ENCODE data around the gene RCC1. TPM values are rescaled to one million over a fixed set of nuclear protein-coding genes. Genes with fewer than 3 reads are reported as not detected.
"Not testable (repeated sequence)": the region's sequence is repeated elsewhere in the genome, so short reads cannot be mapped to it uniquely, and the experiment has no call there.

The RCC1 gene
- total RNA-seq, 2 donors from 2014 or later, result 57.1 to 153 TPM

GRCh38 chr1:28577738-28578536 is 72.1 kb downstream of the RCC1 start:
- peak overlapping the region; percentile 98 for H3K4me3 Mint-ChIP-seq
- ATAC-seq (no peak), DNase-seq (ENCODE audit: low spot score) (no peak)
- peaks cover 28% of the 10 kb centered on the region for H3K36me3 Mint-ChIP-seq
- H3K27me3 Mint-ChIP-seq, result no peaks in the 10 kb centered on the region
- H3K4me1 Mint-ChIP-seq (ENCODE audit: low read depth in 2 of 2), result peaks cover 33 to 34% of the 10 kb centered on the region in 2 donors
- H3K27ac Mint-ChIP-seq, result peak overlapping the region; percentile 89 to 95
- no peaks in the 10 kb centered on the region for H3K9me3 Mint-ChIP-seq

DNA sequence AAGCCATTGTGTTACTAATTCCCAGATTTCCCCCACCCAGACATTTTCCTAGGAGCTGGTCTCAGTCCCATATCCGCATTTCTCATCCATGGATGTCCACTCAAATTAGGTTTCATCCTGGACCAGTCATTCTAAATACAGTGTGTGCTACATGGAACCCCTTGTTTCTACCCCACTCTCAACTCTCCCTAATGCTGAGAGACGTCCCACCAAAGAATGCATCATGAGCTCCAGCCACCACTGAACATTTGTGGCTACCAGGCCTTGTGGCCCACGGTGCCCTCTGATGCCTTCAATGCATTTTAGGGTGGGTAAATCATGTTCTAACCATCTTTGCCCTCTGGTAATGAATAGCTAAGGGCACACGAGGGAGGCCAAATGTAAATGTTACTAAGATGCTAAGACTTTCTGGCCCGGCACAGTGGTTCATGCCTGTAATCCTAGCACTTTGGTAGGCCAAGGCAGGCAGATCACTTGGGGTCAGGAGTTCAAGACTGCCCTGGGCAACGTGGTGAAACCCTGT is 72.9 kb downstream of the RCC1 start:
- Mint-ChIP-seq H3K36me3 (peaks cover 28% of the 10 kb centered on the region), H3K27ac (peak overlapping the region; percentile 89 to 95), H3K27me3 (no peaks in the 10 kb centered on the region), H3K4me3 (peak overlapping the region; percentile 98), H3K9me3 (no peaks in the 10 kb centered on the region), H3K4me1 (ENCODE audit: low read depth in 2 of 2) (peaks cover 36 to 37% of the 10 kb centered on the region in 2 donors)
- ATAC-seq (no peak), DNase-seq (ENCODE audit: low spot score) (no peak)

- peak overlapping the region; percentile 89 to 95 for H3K27ac Mint-ChIP-seq
- ATAC-seq, result no peak
- H3K36me3 Mint-ChIP-seq, result peaks cover 28% of the 10 kb centered on the region
- no peak for DNase-seq (ENCODE audit: low spot score)
- H3K4me3 Mint-ChIP-seq, result peak overlapping the region; percentile 98
- peaks cover 36 to 37% of the 10 kb centered on the region in 2 donors for H3K4me1 Mint-ChIP-seq (ENCODE audit: low read depth in 2 of 2)
- H3K9me3 Mint-ChIP-seq, result no peaks in the 10 kb centered on the region
- H3K27me3 Mint-ChIP-seq, result no peaks in the 10 kb centered on the region
Observed at GRCh38 chr1:28579401-28579800, 73.6 kb downstream of the RCC1 start.

DNA sequence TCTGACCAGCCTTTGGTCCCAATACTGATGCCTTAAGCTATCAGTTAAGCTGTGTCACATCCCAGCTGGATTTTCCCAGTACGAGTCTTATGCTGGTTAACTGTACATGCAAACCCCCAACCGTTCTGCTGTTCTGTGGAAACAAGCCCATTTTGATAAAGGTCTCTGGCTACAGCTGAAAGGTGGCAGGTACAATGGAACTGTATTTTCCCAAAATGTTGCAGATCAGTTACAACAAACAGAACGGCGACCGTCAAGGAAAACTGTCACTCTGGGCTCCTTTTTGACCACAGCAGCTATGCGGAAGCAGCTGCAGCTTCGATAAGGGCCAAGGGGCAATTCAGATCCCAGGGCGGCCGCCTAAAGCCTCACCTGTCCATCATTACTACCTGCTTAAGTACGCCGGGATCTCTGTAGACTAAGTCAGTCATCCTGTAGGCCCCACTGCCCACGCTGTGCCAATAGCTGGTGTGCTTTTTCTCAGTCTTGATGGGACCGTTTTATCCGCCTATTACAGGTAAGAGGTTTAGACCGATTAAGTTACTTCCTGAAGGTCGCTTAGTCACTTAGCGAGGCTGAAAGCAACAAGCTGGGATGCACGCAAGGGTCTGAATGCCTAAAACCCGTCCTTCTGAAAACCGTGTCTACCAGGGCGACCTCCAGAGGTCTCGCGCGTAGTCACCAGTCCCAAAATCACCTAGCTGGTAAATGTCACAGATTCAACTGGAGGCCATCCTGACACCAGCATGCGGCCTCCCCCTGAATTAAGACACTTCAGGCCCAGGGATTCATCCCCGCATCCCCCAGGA is 75.1 kb downstream of the RCC1 start:
- peaks cover 28% of the 10 kb centered on the region for H3K36me3 Mint-ChIP-seq
- peak overlapping the region; percentile 89 to 95 for H3K27ac Mint-ChIP-seq
- peak; percentile 0 to 1 for ATAC-seq
- peaks cover 36 to 37% of the 10 kb centered on the region in 2 donors for H3K4me1 Mint-ChIP-seq (ENCODE audit: low read depth in 2 of 2)
- no peaks in the 10 kb centered on the region for H3K27me3 Mint-ChIP-seq
- no peaks in the 10 kb centered on the region for H3K9me3 Mint-ChIP-seq
- peak overlapping the region; percentile 98 for H3K4me3 Mint-ChIP-seq
- no peak for DNase-seq (ENCODE audit: low spot score)

GRCh38 chr1:28581531-28582247 is 75.8 kb downstream of the RCC1 start:
- H3K27ac Mint-ChIP-seq, result peak overlapping the region; percentile 89 to 95
- H3K4me3 Mint-ChIP-seq, result peak overlapping the region; percentile 98
- H3K27me3 Mint-ChIP-seq, result no peaks in the 10 kb centered on the region
- H3K4me1 Mint-ChIP-seq (ENCODE audit: low read depth in 2 of 2), result peaks cover 36 to 37% of the 10 kb centered on the region in 2 donors
- DNase-seq (ENCODE audit: low spot score) (peak; percentile 96), ATAC-seq (peak; percentile 93 to 96)
- H3K36me3 Mint-ChIP-seq, result peaks cover 28% of the 10 kb centered on the region
- H3K9me3 Mint-ChIP-seq, result no peaks in the 10 kb centered on the region

DNA sequence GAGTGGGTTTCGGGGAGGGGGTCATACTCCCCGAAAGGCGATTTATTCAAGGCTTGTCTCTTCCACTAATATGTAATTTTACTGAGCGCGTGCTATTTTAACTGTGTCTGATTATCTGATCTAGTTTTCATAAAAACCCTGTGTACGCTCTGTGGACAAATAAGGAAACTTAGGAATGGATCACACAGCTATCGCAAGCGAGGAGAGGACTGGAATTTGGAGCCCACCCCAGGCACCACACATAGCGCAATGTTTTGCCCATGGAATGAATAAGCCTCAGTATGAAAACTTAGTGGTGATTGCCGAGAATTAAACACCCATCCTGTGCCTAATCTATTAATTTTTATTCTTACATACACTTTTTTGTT is 76.4 kb downstream of the RCC1 start:
- ATAC-seq (no peak), DNase-seq (ENCODE audit: low spot score) (no peak)
- H3K4me1 Mint-ChIP-seq (ENCODE audit: low read depth in 2 of 2), result peaks cover 36 to 37% of the 10 kb centered on the region in 2 donors
- peak overlapping the region; percentile 89 to 95 for H3K27ac Mint-ChIP-seq
- peaks cover 28% of the 10 kb centered on the region for H3K36me3 Mint-ChIP-seq
- peak overlapping the region; percentile 98 for H3K4me3 Mint-ChIP-seq
- H3K9me3 Mint-ChIP-seq, result no peaks in the 10 kb centered on the region
- H3K27me3 Mint-ChIP-seq, result no peaks in the 10 kb centered on the region

GRCh38 chr1:28586585-28587391 is 80.9 kb downstream of the RCC1 start:
- not testable (repeated sequence) for H3K27ac Mint-ChIP-seq; DNase-seq (ENCODE audit: low spot score); ATAC-seq; H3K36me3 Mint-ChIP-seq; H3K9me3 Mint-ChIP-seq; H3K27me3 Mint-ChIP-seq; H3K4me3 Mint-ChIP-seq
- peaks cover 10% of the 10 kb centered on the region in 2 donors for H3K4me1 Mint-ChIP-seq (ENCODE audit: low read depth in 2 of 2)

Other genes starting within 250 kb of the RCC1 start
- 10 to 100 TPM; 26.4 to 36.1 TPM for gene SESN2, start 246.5 kb upstream of the RCC1 start, total RNA-seq
- 10 to 100 TPM; 17.9 to 21.4 TPM for gene MED18, start 177.0 kb upstream of the RCC1 start, total RNA-seq
- 10 to 100 TPM; 30.2 to 32.7 TPM for gene PHACTR4, start 136.3 kb upstream of the RCC1 start, total RNA-seq
- gene TRNAU1AP, start 47.0 kb downstream of the RCC1 start, total RNA-seq, result 10 to 100 TPM; 43.1 to 44.3 TPM
- not detected for gene RAB42, start 86.2 kb downstream of the RCC1 start, total RNA-seq
- 10 to 100 TPM; 22.0 to 32.0 TPM for gene TAF12, start 137.0 kb downstream of the RCC1 start, total RNA-seq
- gene RNU11, start 142.6 kb downstream of the RCC1 start, total RNA-seq, result not detected
- 10 to 100 TPM; 29.5 to 38.9 TPM for gene GMEB1, start 162.7 kb downstream of the RCC1 start, total RNA-seq
- 10 to 100 TPM; 78.7 to 84.7 TPM for gene YTHDF2, start 230.9 kb downstream of the RCC1 start, total RNA-seq